HUES64 (cell line): ENCODE data around the gene RBP2.
A peak's percentile ranks its signal among the peaks of the same experiment; 100 is the strongest.

Source experiments
- H3K27ac ChIP-seq: 2 replicates; pipeline ENCODE4 v1.7.0; 2013; ENCODE audit warnings: low read depth, low read length, inconsistent platforms
- H3K27me3 ChIP-seq: 2 replicates; pipeline ENCODE4 v1.6.1; 2013; ENCODE audit warnings: mild to moderate bottlenecking, low read length; ENCODE audit not compliant: insufficient read depth
- H3K36me3 ChIP-seq: 2 replicates; pipeline ENCODE4 v1.6.1; 2013; ENCODE audit warnings: mild to moderate bottlenecking, low read length; ENCODE audit not compliant: insufficient read depth
- H3K4me1 ChIP-seq: 2 replicates; pipeline ENCODE4 v1.6.1; 2013; ENCODE audit warnings: mild to moderate bottlenecking, low read length, moderate library complexity; ENCODE audit not compliant: insufficient read depth
- H3K4me3 ChIP-seq: 2 replicates; pipeline ENCODE4 v1.5.1; 2013; ENCODE audit warnings: mild to moderate bottlenecking, low read length, moderate library complexity
- H3K9ac ChIP-seq: 2 replicates; pipeline ENCODE4 v1.6.1; 2013; ENCODE audit warnings: mild to moderate bottlenecking, low read depth, low read length
- H3K9me3 ChIP-seq: 2 replicates; pipeline ENCODE4 v1.6.1; 2013; ENCODE audit warnings: low read depth, low read length; ENCODE audit not compliant: insufficient read depth
- WGBS: fragments of 150-250, 120-280 bp; methylation state at CpG from one replicate; pipeline ENCODE4 v1.1.7; 2013; ENCODE audit warnings: missing lambda C conversion rate; 5-methylcytosine and 5-hydroxymethylcytosine counted together

RBP2 gene

DNA sequence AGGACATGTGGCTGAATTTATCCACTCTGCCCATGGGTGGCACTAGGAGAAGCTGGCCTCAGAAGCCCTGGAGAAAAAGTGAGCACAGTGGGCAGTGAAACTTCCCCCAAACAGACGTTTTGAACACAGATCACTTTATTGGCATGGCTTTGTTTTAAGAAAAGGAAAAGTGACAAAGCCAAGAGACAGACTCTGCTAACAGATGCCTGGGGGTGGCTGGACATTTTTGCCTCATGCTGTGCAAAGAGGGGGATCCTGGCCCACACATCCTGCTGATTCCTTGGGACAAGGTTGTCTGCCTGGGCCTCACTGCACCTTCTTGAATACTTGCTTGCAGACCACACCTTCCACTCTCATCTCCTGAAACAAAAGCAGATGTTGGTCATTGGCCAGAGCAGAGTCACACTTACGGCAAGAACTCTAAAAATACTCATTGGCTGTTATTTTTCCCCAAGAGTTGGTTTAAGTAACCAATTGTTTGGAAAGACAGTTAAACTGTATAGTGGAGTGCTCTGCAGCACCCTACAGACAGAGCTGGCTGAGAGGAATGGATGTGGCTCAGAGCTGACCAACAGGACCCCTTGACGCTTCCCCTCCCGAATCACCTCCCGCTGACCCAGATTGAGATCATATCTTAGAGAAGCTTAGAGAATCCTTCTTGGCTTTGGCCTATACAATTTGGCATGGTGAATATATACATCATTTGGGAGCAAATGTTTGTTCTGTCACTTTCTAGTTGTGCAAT, 41.2 kb upstream of the RBP2 start:
- no peaks in the 10 kb centered on the region for H3K9me3 ChIP-seq
- WGBS: 94% methylated on average over 5 of the region's 5 CpGs
- H3K9ac ChIP-seq: no peak overlapping the region
- H3K4me1 ChIP-seq: no peaks in the 10 kb centered on the region
- no peaks in the 10 kb centered on the region for H3K27me3 ChIP-seq
- H3K4me3 ChIP-seq: no peak overlapping the region
- H3K36me3 ChIP-seq: no peaks in the 10 kb centered on the region
- no peak overlapping the region for H3K27ac ChIP-seq

DNA sequence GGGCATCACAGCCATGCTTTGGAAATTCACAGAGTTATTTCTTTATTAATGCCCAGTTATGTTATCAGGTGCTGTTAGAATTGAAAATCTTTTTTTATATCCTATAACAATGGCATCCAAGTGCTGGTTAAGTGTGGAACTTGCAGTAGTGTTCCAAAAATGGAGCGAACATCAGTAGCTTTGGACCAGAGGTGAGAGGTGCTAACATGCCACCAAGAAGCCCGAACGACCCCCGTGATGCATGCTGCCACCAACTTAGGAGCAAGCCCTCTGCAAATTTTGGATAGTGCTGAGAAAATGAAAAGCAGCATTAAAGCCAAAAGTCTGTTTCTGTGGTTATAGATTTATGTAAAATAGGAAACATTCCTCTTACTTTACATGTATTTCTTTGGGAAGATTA, 38.4 kb upstream of the RBP2 start:
- no peaks in the 10 kb centered on the region for H3K9me3 ChIP-seq
- H3K27ac ChIP-seq: no peak overlapping the region
- H3K4me1 ChIP-seq: no peaks in the 10 kb centered on the region
- H3K9ac ChIP-seq: no peak overlapping the region
- no peaks in the 10 kb centered on the region for H3K27me3 ChIP-seq
- WGBS: 91% methylated on average over 4 of the region's 4 CpGs
- H3K4me3 ChIP-seq: no peak overlapping the region
- H3K36me3 ChIP-seq: no peaks in the 10 kb centered on the region

DNA sequence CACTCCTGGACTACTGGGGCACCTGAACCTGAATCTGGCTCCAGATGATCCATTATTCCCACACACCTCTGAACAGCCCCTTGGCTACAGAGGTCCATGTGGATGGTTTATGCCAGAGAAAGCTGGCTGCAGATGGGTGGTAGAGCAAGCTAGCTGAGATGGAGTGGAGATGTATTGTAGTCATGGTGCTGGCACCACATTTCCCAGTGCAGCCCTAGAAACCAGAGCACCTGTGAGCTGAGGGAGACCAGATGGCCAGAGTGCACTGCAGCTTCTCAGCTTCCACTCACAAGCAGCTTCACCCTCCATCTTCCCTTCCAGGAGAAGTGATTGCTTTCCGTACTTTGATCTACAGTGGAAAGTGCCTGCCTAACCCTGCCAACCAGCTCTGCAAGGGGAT, 33.3 kb upstream of the RBP2 start:
- no peaks in the 10 kb centered on the region for H3K27me3 ChIP-seq
- no peaks in the 10 kb centered on the region for H3K36me3 ChIP-seq
- H3K27ac ChIP-seq: no peak overlapping the region
- 53% methylated on average over 1 of the region's 1 CpG for WGBS
- no peak overlapping the region for H3K4me3 ChIP-seq
- H3K4me1 ChIP-seq: no peaks in the 10 kb centered on the region
- no peaks in the 10 kb centered on the region for H3K9me3 ChIP-seq
- no peak overlapping the region for H3K9ac ChIP-seq

DNA sequence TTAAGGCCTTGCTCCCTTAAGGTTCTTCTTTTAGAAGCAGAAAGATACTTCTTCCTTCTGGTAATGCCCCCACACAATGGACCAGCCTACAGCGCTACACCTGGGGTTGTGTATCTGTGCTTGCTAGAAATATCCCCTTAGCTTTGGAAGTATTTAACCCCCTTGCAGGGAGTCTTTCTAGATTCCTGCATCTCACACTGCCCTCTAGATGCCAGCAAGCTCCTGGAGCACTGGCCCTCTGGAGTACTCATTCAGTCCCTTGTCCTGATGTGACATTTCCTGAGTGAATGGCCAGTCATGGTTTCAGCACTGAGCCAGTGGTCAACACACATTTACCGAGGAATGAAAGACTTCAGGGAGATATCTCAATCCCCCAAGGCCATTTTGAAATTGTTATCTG, 30.4 kb upstream of the RBP2 start:
- no peaks in the 10 kb centered on the region for H3K9me3 ChIP-seq
- no peak overlapping the region for H3K9ac ChIP-seq
- H3K36me3 ChIP-seq: no peaks in the 10 kb centered on the region
- H3K27ac ChIP-seq: no peak overlapping the region
- no peaks in the 10 kb centered on the region for H3K4me1 ChIP-seq
- no peaks in the 10 kb centered on the region for H3K27me3 ChIP-seq
- WGBS: 57% methylated on average over 2 of the region's 2 CpGs
- H3K4me3 ChIP-seq: no peak overlapping the region

DNA sequence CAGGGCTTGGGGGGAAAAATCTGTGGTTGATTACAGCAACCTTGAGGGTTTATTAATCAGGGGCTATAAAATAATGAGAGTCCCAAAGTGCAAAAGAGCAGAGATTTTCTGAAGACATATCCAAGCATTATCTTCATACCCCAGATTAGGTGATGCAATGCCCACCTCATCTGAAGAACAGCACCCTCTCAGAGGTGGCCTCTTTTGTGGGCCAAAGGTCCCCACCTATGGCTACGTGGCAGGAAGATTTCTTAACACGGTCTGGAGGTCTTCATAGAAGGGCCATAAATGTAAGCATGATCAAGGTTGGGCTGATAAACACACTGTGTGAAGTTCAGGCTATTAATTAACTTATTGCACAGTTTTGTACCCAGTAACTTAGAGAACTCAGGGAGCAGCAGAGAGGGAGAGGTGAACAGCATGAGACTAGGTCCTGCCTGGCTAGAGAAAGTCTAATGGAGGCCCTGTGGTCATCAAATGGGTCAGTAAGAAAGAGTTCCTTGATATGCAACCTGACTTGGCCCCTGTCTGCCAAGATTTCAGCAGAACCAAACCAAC, 29.6 kb upstream of the RBP2 start:
- Histone ChIP-seq H3K36me3 (no peaks in the 10 kb centered on the region), H3K4me1 (no peaks in the 10 kb centered on the region), H3K9me3 (no peaks in the 10 kb centered on the region), H3K9ac (no peak overlapping the region), H3K27ac (no peak overlapping the region), H3K27me3 (no peaks in the 10 kb centered on the region), H3K4me3 (no peak overlapping the region)
- WGBS: 97% methylated on average over 2 of the region's 2 CpGs

GRCh38 chr3:139499536-139499935, 23.2 kb upstream of the RBP2 start:
- Histone ChIP-seq H3K27ac (no peak overlapping the region), H3K4me3 (no peak overlapping the region), H3K36me3 (no peaks in the 10 kb centered on the region), H3K4me1 (no peaks in the 10 kb centered on the region), H3K9ac (no peak overlapping the region), H3K9me3 (peaks cover 7% of the 10 kb centered on the region; the same call in 1 of the 2 replicates), H3K27me3 (no peaks in the 10 kb centered on the region)
- 85% methylated on average over 2 of the region's 2 CpGs for WGBS

- no peak overlapping the region for H3K27ac ChIP-seq
- no peak overlapping the region for H3K9ac ChIP-seq
- peaks cover 7% of the 10 kb centered on the region; the same call in 1 of the 2 replicates for H3K9me3 ChIP-seq
- H3K36me3 ChIP-seq: no peaks in the 10 kb centered on the region
- WGBS: 87% methylated on average over 6 of the region's 6 CpGs
- H3K4me1 ChIP-seq: peaks cover 12% of the 10 kb centered on the region
- H3K4me3 ChIP-seq: no peak overlapping the region
- no peaks in the 10 kb centered on the region for H3K27me3 ChIP-seq
Measured at GRCh38 chr3:139493826-139494385, 17.6 kb upstream of the RBP2 start.

DNA sequence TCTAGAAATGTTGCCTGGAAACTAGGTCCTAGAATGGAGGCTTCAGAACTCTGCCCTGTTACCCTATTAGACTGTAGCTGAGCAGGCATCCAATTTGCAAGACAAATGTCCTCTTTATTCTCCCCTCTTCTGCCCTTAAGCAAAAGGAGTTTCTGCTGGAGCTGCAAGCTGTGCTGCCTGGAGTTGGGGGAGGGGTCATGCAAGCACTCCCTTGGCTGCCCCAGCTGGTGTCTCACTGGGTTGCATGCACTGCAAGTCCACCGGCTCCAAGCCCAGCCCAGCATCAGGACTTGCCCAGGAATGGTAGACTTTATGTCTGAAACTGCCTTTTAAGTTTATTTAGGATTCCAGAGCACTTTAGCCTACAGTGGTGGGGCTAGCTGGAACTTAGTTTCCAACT, 15.7 kb upstream of the RBP2 start:
- 38% methylated on average over 1 of the region's 1 CpG for WGBS
- Histone ChIP-seq H3K27ac (peak overlapping the region; percentile 50; the same call in 1 of the 2 replicates), H3K27me3 (no peaks in the 10 kb centered on the region)

DNA sequence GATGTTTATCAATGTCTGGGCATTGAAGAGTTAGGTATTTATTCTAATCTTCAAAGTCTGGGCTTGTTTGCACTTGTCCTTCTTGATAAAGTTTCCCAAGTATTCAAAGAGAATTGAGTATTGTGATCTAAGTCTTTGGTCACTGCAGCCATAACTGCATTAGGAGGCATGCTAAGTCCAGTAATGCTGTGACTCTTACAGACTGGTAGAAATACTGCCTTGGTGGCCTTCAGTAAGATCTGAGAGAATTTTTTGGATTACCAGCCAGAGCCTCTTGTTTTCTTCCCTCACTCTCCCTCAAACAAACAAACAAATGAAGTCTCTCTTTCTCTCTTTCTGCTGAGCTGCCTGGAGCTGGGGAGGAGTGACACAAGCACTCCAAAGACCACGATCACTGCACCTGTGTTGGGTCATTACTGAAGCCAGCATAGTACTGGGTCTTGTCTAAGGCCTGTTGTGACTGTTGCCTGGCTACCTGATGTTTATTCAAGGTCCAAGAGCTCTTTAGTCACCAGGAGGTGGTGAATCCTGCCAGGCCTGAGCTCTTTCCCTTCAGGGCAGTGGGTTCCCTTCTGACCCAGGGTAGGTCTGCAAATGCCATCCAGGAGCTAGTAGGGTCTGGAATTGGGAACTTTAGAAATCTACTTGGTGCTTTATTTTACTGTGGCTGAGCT, 14.8 kb upstream of the RBP2 start:
- peaks cover 6% of the 10 kb centered on the region; the same call in 1 of the 2 replicates for H3K9me3 ChIP-seq
- H3K27me3 ChIP-seq: no peaks in the 10 kb centered on the region
- no peak overlapping the region for H3K9ac ChIP-seq
- H3K4me3 ChIP-seq: no peak overlapping the region
- H3K4me1 ChIP-seq: peaks cover 12% of the 10 kb centered on the region
- H3K27ac ChIP-seq: peak overlapping the region; percentile 50; the same call in 1 of the 2 replicates
- H3K36me3 ChIP-seq: no peaks in the 10 kb centered on the region
- 74% methylated on average over 1 of the region's 1 CpG for WGBS

More for the DNA sequence above, 15.7 kb upstream of the RBP2 start:
- Histone ChIP-seq H3K4me1 (peaks cover 12% of the 10 kb centered on the region), H3K9ac (no peak overlapping the region), H3K36me3 (no peaks in the 10 kb centered on the region), H3K4me3 (no peak overlapping the region), H3K9me3 (peaks cover 7% of the 10 kb centered on the region; the same call in 1 of the 2 replicates)

GRCh38 chr3:139482206-139482605, 5.9 kb upstream of the RBP2 start:
- no peak overlapping the region for H3K27ac ChIP-seq
- no peaks in the 10 kb centered on the region for H3K36me3 ChIP-seq
- H3K27me3 ChIP-seq: no peaks in the 10 kb centered on the region
- no CpG with 5 or more reads among the region's 1 CpG for WGBS
- H3K4me1 ChIP-seq: no peaks in the 10 kb centered on the region
- H3K9me3 ChIP-seq: no peaks in the 10 kb centered on the region; the same call in 1 of the 2 replicates
- H3K9ac ChIP-seq: no peak overlapping the region
- no peak overlapping the region for H3K4me3 ChIP-seq

GRCh38 chr3:139481116-139481515, 4.8 kb upstream of the RBP2 start:
- no peaks in the 10 kb centered on the region; the same call in 1 of the 2 replicates for H3K9me3 ChIP-seq
- H3K4me1 ChIP-seq: no peaks in the 10 kb centered on the region
- no peak overlapping the region for H3K9ac ChIP-seq
- H3K27me3 ChIP-seq: no peaks in the 10 kb centered on the region
- no peak overlapping the region for H3K27ac ChIP-seq
- H3K36me3 ChIP-seq: no peaks in the 10 kb centered on the region
- H3K4me3 ChIP-seq: no peak overlapping the region
